ENCODE results near the gene TMEM213. TPM values are rescaled to one million over a fixed set of nuclear protein-coding genes. Genes with fewer than 3 reads are reported as not detected.

Gene TMEM213
- total and polyA plus RNA-seq, 9 of the 15 experiments (the other 6 are each of a cell fraction or from before 2014, with no cell fraction given) = not detected

- in situ Hi-C loops (cut with MboI) = no loop called here
- Histone ChIP-seq H2AFZ (ENCODE audit: low read depth, low read length) (no peak overlapping the region), H3K9ac (ENCODE audit: insufficient read depth in 1 of 2, low read depth in 2 of 2, low read length in 2 of 2) (no peak overlapping the region), H4K20me1 (replicated peaks; ENCODE audit: control insufficient read depth, insufficient read depth, low read length) (no peaks in the 10 kb centered on the region), H3K79me2 (ENCODE audit: control insufficient read depth, insufficient read depth, low read length) (no peaks in the 10 kb centered on the region), H3K27ac (ENCODE audit: extremely low read depth, low read depth, low read length) (no peak overlapping the region), H3K9me3 (replicated peaks; ENCODE audit: control insufficient read depth, insufficient read depth, low read depth, low read length) (no peaks in the 10 kb centered on the region), H3K9me1 (ENCODE audit: control insufficient read depth, insufficient read depth, low read length) (no peaks in the 10 kb centered on the region), H3K36me3 (ENCODE audit: control insufficient read depth, insufficient read depth, low read length) (no peaks in the 10 kb centered on the region), H3K4me3 (no peak overlapping the region), H3K27me3 (ENCODE audit: control insufficient read depth in 2 of 2, insufficient read depth in 2 of 2, low read length in 2 of 2) (peaks cover 29 to 56% of the 10 kb centered on the region in 2 experiments), H3K4me2 (ENCODE audit: insufficient read depth, low read length) (no peak overlapping the region), H3K4me1 (replicated peaks in 1 of 2; ENCODE audit: control insufficient read depth in 2 of 2, insufficient read depth in 2 of 2, low read length in 2 of 2) (no peaks in the 10 kb centered on the region)
- ChIA-PET CTCF (ENCODE audit: low intra/inter-chr PET ratio) (no interaction called here), POLR2A (no interaction called here)
- BruUV-seq (replicated peaks) = no TSS peak
- DNase-seq (ENCODE audit: extremely low read depth in 1 of 4, low spot score in 3 of 4) (no peak), FAIRE-seq (no peak), ATAC-seq (no peak)
- intact Hi-C loops (cut with micrococcal nuclease) = no loop called here
- no peak for TF ChIP-seq RCOR1 (IDR thresholded peaks at IDR 0.05; ENCODE audit: borderline replicate concordance in 1 of 2, low read depth in 2 of 2, low read length in 2 of 2)
- TF ChIP-seq, protein P1, sequence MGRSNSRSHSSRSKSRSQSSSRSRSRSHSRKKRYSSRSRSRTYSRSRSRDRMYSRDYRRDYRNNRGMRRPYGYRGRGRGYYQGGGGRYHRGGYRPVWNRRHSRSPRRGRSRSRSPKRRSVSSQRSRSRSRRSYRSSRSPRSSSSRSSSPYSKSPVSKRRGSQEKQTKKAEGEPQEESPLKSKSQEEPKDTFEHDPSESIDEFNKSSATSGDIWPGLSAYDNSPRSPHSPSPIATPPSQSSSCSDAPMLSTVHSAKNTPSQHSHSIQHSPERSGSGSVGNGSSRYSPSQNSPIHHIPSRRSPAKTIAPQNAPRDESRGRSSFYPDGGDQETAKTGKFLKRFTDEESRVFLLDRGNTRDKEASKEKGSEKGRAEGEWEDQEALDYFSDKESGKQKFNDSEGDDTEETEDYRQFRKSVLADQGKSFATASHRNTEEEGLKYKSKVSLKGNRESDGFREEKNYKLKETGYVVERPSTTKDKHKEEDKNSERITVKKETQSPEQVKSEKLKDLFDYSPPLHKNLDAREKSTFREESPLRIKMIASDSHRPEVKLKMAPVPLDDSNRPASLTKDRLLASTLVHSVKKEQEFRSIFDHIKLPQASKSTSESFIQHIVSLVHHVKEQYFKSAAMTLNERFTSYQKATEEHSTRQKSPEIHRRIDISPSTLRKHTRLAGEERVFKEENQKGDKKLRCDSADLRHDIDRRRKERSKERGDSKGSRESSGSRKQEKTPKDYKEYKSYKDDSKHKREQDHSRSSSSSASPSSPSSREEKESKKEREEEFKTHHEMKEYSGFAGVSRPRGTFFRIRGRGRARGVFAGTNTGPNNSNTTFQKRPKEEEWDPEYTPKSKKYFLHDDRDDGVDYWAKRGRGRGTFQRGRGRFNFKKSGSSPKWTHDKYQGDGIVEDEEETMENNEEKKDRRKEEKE (IDR thresholded peaks at IDR 0.05; ENCODE audit: borderline replicate concordance in 1 of 2, control insufficient read depth in 1 of 2, low read depth in 2 of 2, low read length in 1 of 2) = no peak
- TF ChIP-seq SAP30 (IDR thresholded peaks at IDR 0.05; ENCODE audit: borderline replicate concordance, insufficient read depth, low read depth, low read length, poor library complexity, severe bottlenecking) = no peak
- WGBS (ENCODE audit: insufficient coverage, low coverage, missing lambda C conversion rate) = 3% methylated on average over 9 of the region's 9 CpGs
These were observed 1.7 kb upstream of the TMEM213 start for GRCh38 chr7:138796038-138796615.
